ENCODE results near the gene CNTN4.

GRCh38 chr3:3069723-3070122, 971.1 kb downstream of the CNTN4 start:
- TF ChIP-seq EZH2 (IDR thresholded peaks at IDR 0.05; ENCODE audit: borderline replicate concordance, low read length) (no peak), CTCF (IDR thresholded peaks at IDR 0.05; ENCODE audit: low read length) (no peak)
